Loucy (cell line): ENCODE measurements around the gene EHMT2.

Experiments used
- H2AFZ ChIP-seq: fragments of 200-600 bp; sonication (generic); 2 replicates; pipeline ENCODE4 v1.6.0; 2016; ENCODE audit warnings: antibody characterized with exemption, mild to moderate bottlenecking, low read length, moderate library complexity
- H3F3A ChIP-seq: fragments of 200-600 bp; 2 replicates; pipeline ENCODE4 v1.6.0; 2016; ENCODE audit warnings: antibody characterized with exemption, low read depth, mild to moderate bottlenecking
- H3K27me3 ChIP-seq: fragments of 200-600 bp; sonication (generic); 2 replicates; pipeline ENCODE4 v1.6.1; 2014; ENCODE audit warnings: low read length, mild to moderate bottlenecking; ENCODE audit not compliant: insufficient read depth, poor library complexity, severe bottlenecking
- H3K36me3 ChIP-seq: fragments of 200-600 bp; sonication (generic); 2 replicates; pipeline ENCODE4 v1.6.1; 2016; ENCODE audit warnings: low read length; ENCODE audit not compliant: insufficient read depth
- H3K4me1 ChIP-seq: fragments of 200-600 bp; sonication (generic); 2 replicates; pipeline ENCODE4 v1.5.1; 2014; ENCODE audit warnings: low read length, mild to moderate bottlenecking; ENCODE audit not compliant: insufficient read depth, poor library complexity, severe bottlenecking
- H3K4me2 ChIP-seq: fragments of 200-600 bp; sonication (generic); 2 replicates; pipeline ENCODE4 v1.6.0; 2014; ENCODE audit warnings: antibody characterized with exemption, low read length, low read depth, mild to moderate bottlenecking; ENCODE audit not compliant: poor library complexity, severe bottlenecking
- H3K4me3 ChIP-seq: fragments of 200-600 bp; sonication (generic); 2 replicates; pipeline ENCODE4 v1.5.1; 2014; ENCODE audit warnings: low read length, mild to moderate bottlenecking, mixed read lengths; ENCODE audit not compliant: poor library complexity, severe bottlenecking
- H3K79me2 ChIP-seq: fragments of 200-600 bp; sonication (generic); 2 replicates; pipeline ENCODE4 v1.6.1; 2014; ENCODE audit warnings: low read length; ENCODE audit not compliant: insufficient read depth
- H3K9ac ChIP-seq: fragments of 200-600 bp; sonication (generic); 2 replicates; pipeline ENCODE4 v1.6.0; 2014; ENCODE audit warnings: mild to moderate bottlenecking, low read depth, low read length, moderate library complexity; ENCODE audit not compliant: poor library complexity, severe bottlenecking
- H3K9me2 ChIP-seq: fragments of 200-600 bp; sonication (generic); replicated peaks from 2 replicates; pipeline ENCODE4 v1.6.1; 2016; ENCODE audit warnings: low read depth, low read length, mixed read lengths
- H3K9me3 ChIP-seq: fragments of 200-600 bp; sonication (generic); 2 replicates; pipeline ENCODE4 v1.6.1; 2014; ENCODE audit warnings: mild to moderate bottlenecking, antibody characterized with exemption, low read length, low read depth; ENCODE audit not compliant: insufficient read depth
- H4K20me1 ChIP-seq: fragments of 200-600 bp; sonication (generic); 2 replicates; pipeline ENCODE4 v1.6.0; 2014; ENCODE audit warnings: antibody characterized with exemption, low read length, mild to moderate bottlenecking; ENCODE audit not compliant: insufficient read depth, poor library complexity, severe bottlenecking
- CTCF ChIP-seq: fragments of 200-600 bp; sonication (generic); conservative IDR thresholded peaks from 2 replicates; pipeline ENCODE4 v1.5.1; 2014; ENCODE audit warnings: mild to moderate bottlenecking, antibody characterized with exemption, low read length
- EZH2phosphoT487 ChIP-seq: fragments of 200-600 bp; IDR thresholded peaks from 2 replicates; pipeline ENCODE4 v1.6.1; 2018; ENCODE audit warnings: antibody characterized with exemption, mild to moderate bottlenecking, moderate library complexity, borderline replicate concordance

The EHMT2 gene

GRCh38 chr6:31837369-31838113 lies 60.0 kb downstream of the EHMT2 start:
- Histone ChIP-seq H3K4me2 (peak overlapping the region; percentile 100), H3K9me2 (no peaks in the 10 kb centered on the region), H3K79me2 (peaks cover 57% of the 10 kb centered on the region), H3K4me1 (peaks cover 34% of the 10 kb centered on the region), H3F3A (peaks cover 25% of the 10 kb centered on the region), H3K36me3 (peaks cover 45% of the 10 kb centered on the region), H2AFZ (no peak overlapping the region), H3K4me3 (peak overlapping the region; percentile 97), H3K27me3 (peaks cover 7% of the 10 kb centered on the region), H4K20me1 (peaks cover 58% of the 10 kb centered on the region), H3K9me3 (no peaks in the 10 kb centered on the region), H3K9ac (peak overlapping the region; percentile 99)
- no peak for TF ChIP-seq EZH2phosphoT487
- TF ChIP-seq CTCF = no peak

- Histone ChIP-seq H3F3A (peaks cover 25% of the 10 kb centered on the region), H3K9me2 (no peaks in the 10 kb centered on the region), H3K9ac (peak overlapping the region; percentile 99), H2AFZ (no peak overlapping the region), H3K4me3 (peak overlapping the region; percentile 97), H3K36me3 (peaks cover 45% of the 10 kb centered on the region), H4K20me1 (peaks cover 58% of the 10 kb centered on the region), H3K4me2 (peak overlapping the region; percentile 100), H3K27me3 (peaks cover 7% of the 10 kb centered on the region), H3K79me2 (peaks cover 61% of the 10 kb centered on the region), H3K4me1 (peaks cover 36% of the 10 kb centered on the region), H3K9me3 (no peaks in the 10 kb centered on the region)
- TF ChIP-seq EZH2phosphoT487 = no peak
- TF ChIP-seq CTCF = peak; percentile 20; the same call in 1 of the 2 replicates
These were observed 60.8 kb downstream of the EHMT2 start for GRCh38 chr6:31836474-31837368.

GRCh38 chr6:31836047-31836473 lies 61.4 kb downstream of the EHMT2 start:
- no peaks in the 10 kb centered on the region for H3K9me3 ChIP-seq
- TF ChIP-seq EZH2phosphoT487 (no peak), CTCF (no peak)
- H2AFZ ChIP-seq = no peak overlapping the region
- H3K79me2 ChIP-seq = peaks cover 68% of the 10 kb centered on the region
- peaks cover 58% of the 10 kb centered on the region for H4K20me1 ChIP-seq
- no peaks in the 10 kb centered on the region for H3K9me2 ChIP-seq
- H3F3A ChIP-seq = peaks cover 24% of the 10 kb centered on the region
- peak overlapping the region; percentile 100 for H3K4me2 ChIP-seq
- H3K36me3 ChIP-seq = peaks cover 44% of the 10 kb centered on the region
- H3K4me1 ChIP-seq = peaks cover 40% of the 10 kb centered on the region
- peak overlapping the region; percentile 97 for H3K4me3 ChIP-seq
- H3K9ac ChIP-seq = peak overlapping the region; percentile 99
- H3K27me3 ChIP-seq = peaks cover 7% of the 10 kb centered on the region
